SIG-M5 treated with dmso at 0.1 percent for 504 hours (cell line): ENCODE results near the gene ZSCAN20.

Experiments used
- DNase-seq: peaks from one replicate; lab custom pipeline; 2025; ENCODE audit not compliant: unreplicated experiment; lab: John Stamatoyannopoulos, UW

ZSCAN20 gene

GRCh38 chr1:33527934-33528333 lies 55.5 kb downstream of the ZSCAN20 start:
- no peak for DNase-seq

GRCh38 chr1:33529957-33530356 lies 57.5 kb downstream of the ZSCAN20 start:
- no peak for DNase-seq

- DNase-seq: no peak
Measured at GRCh38 chr1:33532250-33532649, 59.8 kb downstream of the ZSCAN20 start.

GRCh38 chr1:33532936-33533335 lies 60.5 kb downstream of the ZSCAN20 start:
- DNase-seq: no peak

- DNase-seq: no peak
Measured at GRCh38 chr1:33535334-33535733, 62.9 kb downstream of the ZSCAN20 start.

GRCh38 chr1:33537885-33538284 lies 65.4 kb downstream of the ZSCAN20 start:
- no peak for DNase-seq

DNA sequence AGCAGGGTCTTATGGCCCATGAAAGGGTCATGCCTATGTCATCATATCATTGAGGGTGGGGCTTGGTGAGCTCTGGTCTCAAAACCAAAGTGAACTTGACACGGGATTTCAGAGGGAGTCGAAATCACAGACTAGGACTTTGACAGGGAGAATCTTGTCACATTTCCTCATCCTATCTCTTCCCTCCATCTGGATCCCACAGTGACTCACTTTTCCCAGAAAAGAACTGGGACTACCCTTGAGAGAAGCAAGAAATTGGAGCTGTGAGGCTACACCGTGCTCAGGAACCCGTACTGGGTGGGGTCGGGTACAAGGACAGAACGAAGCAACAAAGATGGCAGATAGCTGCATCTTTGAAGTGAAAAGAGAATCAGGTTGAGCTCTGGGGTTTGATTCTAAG lies 69.5 kb downstream of the ZSCAN20 start:
- DNase-seq: no peak
